ENCODE measurements around the gene KLHL22.
"Not testable (repeated sequence)": the region's sequence is repeated elsewhere in the genome, so short reads cannot be mapped to it uniquely, and the experiment has no call there.

The KLHL22 gene

GRCh38 chr22:20415241-20415640 is 80.4 kb downstream of the KLHL22 start:
- not testable (repeated sequence) for DNase-seq

- DNase-seq = no peak
These were observed 81.1 kb downstream of the KLHL22 start for GRCh38 chr22:20414450-20414849.

DNA sequence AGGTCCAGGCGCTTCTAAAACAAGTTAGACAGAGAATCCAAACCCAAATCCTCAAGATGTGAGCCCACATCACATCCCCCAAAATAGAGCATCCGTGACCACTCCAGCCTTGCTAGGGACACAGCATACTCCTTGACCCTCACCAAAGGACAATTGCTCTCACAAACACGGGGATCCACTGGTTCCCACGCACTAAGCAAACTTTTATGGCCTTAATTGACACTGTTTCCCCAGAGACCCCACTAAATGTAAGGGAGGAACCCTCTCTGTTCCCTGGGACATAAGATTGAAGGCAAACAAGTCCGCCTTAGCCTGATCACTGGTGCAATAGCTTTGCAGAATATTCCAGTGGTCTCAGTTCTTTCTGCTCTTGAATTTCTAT is 81.5 kb downstream of the KLHL22 start:
- no peak for DNase-seq

- DNase-seq = no peak
These were observed 82.2 kb downstream of the KLHL22 start for GRCh38 chr22:20413217-20414058.

DNA sequence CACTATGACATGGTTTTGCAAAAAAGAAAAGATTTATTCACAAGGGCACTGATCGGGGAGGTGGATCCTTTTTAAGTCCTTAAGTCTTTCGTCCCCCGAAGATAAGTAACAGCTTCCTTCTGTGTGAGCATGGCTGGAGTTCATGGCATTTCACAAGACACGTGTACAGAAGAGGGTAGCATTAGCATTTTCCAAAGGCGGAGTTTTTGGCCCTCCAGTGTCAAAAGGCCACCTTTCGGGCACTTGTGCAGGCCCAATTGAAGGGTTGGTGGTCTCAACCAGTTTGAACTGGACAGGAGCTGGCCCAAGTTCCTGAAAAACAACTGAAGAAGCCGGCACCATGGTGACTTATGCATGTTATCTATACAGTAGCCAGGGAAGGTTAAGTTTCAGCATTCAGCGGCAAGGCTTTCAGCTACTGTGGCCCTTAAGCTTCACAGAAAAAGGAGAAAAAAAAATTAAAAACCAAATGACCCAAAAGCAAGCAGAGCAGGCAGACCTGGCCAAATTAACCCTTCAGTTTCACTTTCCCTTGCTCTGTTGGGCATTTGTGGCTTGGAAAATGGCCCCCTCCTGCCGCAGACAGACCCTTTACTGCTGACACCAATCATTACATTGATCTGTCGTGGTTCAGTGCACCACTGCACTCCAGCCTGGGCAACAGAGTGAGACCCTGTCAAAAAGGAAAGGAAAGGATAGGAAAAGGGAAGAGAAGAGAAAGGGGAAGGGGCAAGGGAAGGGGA is 83.0 kb downstream of the KLHL22 start:
- DNase-seq = no peak

DNA sequence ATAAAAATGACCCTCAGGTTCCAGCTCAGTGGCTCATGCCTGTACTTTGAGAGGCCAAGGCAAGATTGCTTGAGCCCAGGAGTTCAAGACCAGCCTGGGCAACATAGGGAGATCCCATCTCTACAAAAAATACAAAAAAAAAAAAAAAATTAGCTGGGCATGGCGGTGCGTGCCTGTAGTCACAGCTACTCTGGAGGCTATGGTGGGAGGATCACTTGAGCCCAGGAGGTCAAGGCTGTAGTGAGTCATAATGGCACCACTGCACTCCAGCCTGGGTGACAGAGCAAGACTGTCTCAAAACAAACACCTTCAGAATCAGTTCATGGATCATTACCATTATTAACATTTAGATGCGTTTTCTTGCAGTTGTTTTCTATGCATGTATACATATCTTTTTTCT is 86.2 kb downstream of the KLHL22 start:
- DNase-seq = not testable (repeated sequence)

DNA sequence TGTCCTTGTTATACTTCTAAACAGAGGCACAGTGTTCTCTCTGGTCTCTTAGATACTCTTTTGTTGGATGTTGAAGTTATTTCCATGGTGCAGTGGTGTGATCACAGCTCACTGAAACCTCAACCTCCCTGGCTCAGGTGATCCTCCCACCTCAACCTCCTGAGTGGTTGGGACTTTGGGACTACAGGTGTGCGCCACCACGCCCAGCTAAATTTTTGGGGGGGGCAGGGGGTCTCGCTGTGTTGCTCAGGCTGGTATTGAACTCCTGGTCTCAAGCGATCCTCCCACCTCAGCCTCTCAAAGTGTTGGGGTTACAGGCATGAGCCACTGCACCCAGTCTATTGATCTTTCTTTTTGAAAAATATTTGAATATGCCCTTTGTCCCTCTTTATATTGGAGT is 86.7 kb downstream of the KLHL22 start:
- no peak for DNase-seq

DNA sequence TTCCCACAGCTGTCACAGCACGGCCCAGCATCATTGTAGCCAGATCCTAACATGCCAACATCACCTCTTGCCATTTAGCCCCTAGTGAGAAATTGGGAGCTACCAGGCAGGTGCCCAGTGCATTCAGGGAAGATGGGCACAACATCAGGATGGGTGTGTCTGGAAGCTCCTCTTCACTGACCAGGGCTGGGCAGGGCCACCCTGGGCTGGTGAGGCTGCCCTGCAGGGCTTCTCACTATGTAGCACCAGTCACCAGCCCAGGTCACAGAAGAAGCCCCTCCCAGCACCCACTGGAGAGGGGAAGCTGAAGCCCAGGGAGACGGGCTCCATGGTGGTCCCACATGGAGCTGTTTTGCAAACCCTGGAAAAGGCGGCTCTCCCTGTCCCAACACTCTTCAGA is 87.8 kb downstream of the KLHL22 start:
- DNase-seq = no peak

GRCh38 chr22:20406686-20407408 is 88.7 kb downstream of the KLHL22 start:
- DNase-seq = no peak

GRCh38 chr22:20405931-20406685 is 89.5 kb downstream of the KLHL22 start:
- DNase-seq = no peak

DNA sequence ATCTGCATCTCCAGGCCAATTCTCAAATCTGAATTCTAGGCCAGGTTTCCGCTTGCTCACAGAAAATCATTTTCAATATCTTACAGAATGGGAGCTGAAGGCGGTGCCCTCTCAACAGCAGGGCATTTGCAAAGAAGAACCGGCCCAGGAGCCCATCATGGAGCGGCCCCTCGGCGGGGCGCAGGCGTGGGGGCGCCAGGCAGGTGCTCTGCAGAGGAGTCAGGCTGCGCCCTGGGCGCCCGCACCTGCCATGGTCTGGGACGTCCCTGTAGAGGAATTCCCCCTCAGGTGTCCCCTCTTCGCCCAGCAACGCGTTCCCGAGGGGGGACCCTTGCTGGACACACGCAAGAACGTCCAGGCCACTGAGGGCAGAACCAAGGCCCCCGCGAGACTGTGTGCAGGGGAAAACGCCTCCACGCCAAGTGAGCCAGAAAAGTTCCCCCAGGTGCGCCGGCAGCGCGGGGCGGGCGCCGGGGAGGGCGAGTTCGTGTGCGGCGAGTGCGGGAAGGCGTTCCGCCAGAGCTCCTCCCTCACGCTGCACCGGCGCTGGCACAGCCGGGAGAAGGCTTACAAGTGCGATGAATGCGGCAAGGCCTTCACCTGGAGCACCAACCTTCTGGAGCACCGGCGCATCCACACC is 90.2 kb downstream of the KLHL22 start:
- DNase-seq = no peak

- DNase-seq = no peak
These were observed 90.7 kb downstream of the KLHL22 start for GRCh38 chr22:20404881-20405280.

GRCh38 chr22:20403779-20404140 is 91.8 kb downstream of the KLHL22 start:
- DNase-seq = no peak

GRCh38 chr22:20402960-20403778 is 92.4 kb downstream of the KLHL22 start:
- DNase-seq = no peak

DNA sequence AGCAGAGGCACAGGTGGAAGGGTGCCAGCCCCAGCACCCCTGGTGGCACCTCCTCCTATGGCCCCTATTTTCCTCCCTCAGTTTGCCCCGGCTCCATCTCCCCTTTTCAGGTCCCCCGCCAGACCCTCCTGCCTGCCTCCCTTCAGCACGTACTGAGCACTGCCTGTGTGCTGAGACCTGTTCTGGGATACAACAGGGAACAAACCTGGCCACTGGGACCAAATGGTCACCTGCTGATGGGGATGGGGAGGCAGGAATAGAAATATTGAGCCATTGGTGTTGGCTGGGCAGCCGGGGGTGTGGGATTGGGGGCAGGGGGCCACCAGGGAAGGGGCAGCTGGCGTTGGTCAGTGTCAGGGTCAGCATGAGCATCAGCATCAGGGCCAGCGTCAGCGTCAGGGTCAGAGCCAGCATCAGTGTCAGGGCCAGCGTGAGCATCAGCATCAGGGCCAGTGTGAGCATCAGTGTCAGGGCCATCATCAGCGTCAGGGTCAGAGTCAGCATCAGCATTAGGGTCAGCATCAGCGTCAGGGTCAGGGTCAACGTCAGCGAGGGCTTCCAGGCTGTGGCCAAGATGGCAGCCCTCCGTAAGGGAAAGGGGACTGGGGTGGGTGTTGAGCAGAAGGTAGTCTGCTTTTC is 94.1 kb downstream of the KLHL22 start:
- no peak for DNase-seq

- no peak for DNase-seq
These were observed 94.8 kb downstream of the KLHL22 start for GRCh38 chr22:20400606-20401375.

GRCh38 chr22:20399866-20400605 is 95.6 kb downstream of the KLHL22 start:
- DNase-seq = no peak

DNA sequence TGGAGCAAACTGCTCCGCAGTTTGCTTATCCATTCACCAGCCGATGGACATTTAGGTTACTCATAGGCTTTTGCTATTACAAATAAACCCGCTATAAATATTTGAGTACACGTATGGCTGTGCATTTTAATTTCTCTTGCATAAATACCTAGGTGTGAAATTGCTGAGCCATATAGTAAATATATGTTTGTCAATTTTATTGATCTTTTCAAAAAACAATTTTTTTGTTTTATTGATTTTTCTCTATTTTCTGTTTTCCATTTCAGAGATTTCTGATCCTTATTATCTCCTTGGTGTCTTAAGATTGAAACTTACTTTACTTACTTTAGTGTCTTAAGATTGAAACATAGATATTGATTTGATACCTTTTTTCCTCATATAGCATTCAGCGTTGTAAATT is 97.2 kb downstream of the KLHL22 start:
- DNase-seq = no peak

- DNase-seq = no peak
These were observed 98.1 kb downstream of the KLHL22 start for GRCh38 chr22:20397498-20397897.
